Umbilical cord (tissue), 2 donors: ENCODE results near the gene ZNF22. TPM values are rescaled to one million over a fixed set of nuclear protein-coding genes. Genes with fewer than 3 reads are reported as not detected.

ENCODE experiments used
- DNase-seq: peaks from one replicate; pipeline ENCODE4 v3.0.0-alpha.2; 2015; ENCODE audit warnings: low spot score
- total RNA-seq: library from RNA; depleted of rRNA; stranded (reverse); fragments of >200 nt; gene quantifications from one replicate; pipeline ENCODE4 v1.2.3, GENCODE V29; 2014; ENCODE audit warnings: low replicate concordance; ENCODE audit not compliant: insufficient read depth

The ZNF22 gene
- total RNA-seq, 1 donor from 2014 or later, result 25.5 TPM

DNA sequence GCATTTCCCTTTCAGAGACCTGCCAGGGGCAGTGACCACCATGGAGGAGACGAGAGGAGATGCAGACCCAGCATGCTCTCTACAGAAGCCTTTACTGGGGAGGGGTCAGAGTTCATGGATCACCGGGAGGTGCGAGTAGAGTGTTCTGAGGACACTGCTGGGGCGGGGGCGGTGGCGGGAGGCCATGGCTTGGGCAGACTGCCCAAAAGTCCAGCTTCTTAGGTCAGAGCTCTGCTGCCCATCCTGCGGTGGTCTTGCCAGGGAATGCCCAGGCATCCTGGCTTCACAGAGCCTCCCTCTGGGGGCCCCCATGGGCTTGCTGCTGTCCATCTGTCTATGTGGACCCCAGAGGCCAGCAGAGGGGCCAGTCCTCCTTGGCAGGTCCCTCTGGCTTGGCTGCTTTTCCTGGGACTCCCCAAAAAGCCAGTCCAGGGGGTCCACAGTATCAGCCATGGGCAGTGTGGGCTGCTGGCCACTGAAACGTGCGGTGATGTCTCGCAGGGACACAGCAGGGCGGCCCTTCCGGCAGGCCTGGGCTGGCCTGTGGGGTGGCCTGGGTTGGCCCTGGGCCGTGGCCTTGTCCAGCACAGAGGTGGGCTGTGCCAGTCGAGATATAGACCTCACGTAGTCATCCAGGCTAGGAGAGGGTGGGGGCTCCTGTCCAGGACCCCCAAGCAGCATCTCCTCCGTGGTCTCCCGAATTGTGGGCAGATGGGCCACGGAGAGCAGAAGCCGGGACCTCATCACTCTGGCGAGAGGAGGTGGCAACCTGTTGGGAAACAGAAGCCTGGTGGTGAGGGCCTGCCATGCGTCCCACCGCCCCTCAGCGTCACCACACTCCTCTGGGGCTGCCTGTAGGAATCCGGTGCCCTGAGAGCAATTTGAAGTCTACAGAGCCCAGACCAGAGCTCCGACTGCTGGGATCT is 23.2 kb upstream of the ZNF22 start:
- DNase-seq, result no peak

DNA sequence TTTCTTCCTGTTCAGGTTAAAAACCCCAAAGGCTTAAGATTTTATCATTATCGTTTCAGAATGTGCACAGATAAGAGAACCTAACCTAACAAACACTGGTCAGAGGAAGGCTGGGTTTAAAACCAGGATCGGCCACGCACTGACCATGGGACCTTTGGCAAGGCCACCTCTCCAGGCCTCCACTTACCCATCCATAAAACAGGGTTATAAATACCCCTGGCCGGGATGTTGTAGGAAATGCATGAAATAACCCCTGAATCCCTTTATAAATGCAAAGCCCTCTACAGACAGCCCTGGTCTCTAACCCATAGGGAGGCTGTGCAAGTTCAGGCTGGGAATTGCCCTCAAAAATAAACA is 22.5 kb upstream of the ZNF22 start:
- no peak for DNase-seq

DNA sequence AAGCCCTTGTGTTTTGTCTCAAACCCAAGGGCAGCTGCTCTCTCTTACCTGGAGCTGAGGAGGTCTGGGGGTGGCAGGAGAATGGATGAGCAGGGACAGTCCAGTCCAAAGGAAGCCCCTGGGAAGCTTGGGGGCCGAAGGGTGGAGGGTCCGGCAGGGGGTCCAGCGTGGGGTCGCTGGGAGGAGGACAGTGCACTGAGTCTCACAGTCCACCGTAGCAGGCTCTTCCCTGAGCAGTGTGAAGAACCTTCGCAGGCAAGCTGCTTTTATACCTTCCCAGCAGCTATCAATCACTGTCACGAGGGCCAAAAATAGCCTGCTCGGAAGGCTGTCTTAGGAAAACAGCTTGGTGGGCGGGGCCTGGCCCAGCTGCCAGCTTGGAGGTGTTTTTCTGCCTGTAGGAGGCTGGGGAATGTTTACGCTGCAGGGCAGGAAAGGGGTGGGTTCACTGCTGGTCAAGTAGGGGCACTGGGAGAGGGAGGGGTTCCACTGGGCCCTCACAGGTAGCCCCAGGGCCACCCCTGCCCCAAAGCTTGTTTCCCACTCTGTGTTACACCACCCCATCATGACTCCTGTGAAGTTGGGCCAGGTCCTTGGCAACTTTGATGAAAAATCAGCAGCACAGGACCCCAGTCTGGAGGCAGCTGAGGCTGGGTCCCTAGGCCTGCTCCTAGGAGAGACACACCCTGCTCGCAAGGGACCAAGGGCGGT is 22.0 kb upstream of the ZNF22 start, which contains the start of gene DEPP1:
Gene DEPP1 (minus strand): TSS at position 240 of the 711 bp plus-strand sequence. CDS start 779 bp downstream, outside the sequence.
- DNase-seq, result peak; percentile 92

DNA sequence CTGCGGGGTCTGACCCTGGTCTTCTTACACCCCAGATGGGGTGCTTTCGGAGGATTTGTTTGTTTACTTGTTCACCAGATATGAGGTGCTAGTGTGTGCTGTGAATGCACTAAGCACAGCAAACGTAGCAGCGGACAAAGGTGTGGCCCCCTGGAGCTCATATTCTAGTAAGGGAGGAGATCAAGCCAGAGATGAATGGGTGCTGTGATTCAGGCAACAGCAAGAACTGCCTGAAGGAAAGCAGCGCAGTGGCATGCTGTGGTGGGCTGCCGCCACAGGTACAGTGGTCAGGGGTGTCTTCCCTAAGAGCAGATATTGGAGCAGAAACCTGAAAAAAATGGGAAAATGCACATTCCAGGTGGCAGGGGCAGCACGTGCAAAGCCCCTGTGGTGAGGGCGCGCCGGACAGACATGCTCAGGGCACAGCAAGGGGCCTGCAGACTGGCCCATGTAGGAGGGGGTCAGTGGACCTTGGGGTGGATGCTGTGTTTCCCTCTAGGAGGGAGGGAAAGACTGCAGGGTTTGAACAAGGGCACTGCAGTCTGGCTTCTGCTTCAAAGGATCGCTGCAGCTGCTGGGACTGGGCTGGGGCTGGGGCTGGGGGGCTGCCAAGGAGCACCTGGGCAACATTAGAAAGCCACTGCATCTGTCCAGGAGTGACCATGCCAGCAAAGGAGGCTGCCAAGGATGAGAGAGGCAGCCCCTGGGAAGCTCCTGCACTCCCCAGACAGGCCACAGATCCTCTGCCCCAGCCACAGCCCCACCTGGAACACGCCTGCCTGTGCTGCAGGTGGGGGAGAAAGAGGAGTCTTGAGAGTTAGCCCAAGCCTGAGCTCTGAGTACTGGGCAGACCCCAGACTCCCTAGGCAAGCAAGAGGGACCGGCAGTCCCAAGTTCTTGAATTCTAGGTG is 21.2 kb upstream of the ZNF22 start:
- no peak for DNase-seq

DNA sequence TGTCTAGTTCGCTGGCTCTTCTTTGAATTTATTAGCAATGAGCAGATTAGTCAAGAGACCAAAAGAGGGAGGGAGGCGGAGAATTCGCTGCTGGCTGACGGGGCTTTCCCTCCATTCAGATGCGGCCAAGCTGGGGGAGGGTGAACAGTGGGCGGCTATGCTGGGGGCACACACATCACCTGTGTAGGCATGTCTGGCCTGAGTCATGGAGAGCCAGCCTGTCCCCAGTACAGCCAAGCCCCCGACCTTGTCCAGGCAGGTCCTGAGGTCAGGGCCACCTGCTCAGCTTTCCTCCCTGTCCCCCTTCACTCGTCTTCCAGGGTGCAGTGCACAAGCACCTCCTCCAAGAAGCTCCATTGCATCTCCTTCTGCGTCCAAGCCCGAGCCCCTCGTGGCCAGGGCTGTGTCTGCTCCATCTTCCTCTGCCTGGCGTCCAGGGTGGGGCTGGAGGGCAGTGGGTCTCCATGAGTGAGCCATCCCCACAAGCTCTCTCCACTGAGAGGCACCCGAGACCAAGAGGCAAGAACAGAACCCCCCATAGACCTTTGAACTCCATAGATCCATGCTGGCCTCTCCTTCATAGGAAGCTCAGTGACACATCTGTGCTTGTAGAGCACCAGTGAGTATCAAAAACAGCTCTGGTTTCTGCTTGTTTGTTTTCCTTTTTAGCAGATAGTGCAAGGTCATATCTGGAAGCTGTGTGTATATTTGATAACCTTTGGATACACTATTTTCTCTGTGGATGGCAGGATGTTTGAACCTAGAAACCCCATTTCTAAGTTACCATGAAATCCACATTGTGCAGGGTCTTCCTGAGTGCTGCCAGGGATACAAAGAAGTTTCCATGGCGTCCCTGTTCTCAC is 20.2 kb upstream of the ZNF22 start:
- no peak for DNase-seq

DNA sequence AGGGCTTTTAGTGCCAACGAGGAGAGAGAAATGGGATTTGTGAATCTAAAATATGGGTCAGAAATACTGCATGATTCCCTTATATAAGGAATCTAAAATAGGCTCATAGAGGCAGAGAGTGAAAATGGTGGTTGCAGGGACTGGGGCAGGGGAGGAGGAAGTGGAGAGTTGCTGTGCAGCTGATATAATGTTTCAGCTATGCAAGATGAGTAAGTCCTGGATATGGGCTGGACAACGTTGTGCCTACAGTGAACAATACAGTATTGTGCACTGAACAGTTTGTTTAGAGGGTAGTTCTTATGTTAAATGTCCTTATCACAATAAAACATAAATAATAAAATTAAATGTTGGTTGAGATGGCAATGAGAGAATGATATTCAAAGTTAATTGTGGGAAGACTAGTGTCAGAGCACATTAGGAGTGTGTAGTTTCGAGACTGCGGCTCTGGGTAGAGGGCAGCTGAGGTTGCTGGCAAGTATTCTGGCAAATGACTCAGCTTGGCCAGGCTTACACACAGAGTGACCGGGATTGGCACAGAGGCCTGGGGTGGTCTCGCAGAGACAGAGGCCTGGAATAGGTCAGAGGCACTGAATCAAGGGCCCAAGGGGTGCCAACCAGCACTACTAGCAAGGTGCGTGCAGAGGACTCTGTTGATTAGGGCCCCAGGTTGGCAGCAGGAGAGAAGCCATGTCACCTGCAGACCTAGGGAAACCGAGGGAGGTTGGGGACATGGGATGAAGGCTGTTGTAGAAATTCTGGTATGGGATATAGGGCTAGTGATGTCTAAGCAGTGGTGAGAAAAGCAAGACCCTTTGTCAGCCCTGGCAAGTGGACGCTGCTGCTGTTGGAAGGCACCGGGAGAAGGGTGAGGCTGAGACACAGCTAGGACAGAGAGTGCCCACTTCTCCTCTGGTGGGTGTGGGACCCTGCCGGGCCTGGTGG is 19.3 kb upstream of the ZNF22 start:
- DNase-seq, result peak; percentile 86

DNA sequence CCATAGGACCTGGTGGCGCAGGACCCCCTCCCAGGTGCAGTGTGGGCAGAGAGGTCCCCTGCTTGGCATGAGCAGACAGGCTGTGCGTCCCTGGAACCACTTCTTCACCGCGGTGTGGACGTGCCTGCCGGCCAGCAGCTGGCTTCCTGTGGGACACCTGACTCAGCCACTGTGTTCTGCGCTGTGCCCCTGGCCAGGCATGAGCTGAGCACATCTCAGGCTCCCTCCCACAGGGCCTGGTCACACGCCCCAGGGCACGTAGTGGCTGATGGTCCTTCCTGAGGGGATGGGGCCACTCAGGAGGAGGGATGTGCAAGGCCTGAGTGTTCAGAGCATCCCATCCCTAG is 18.6 kb upstream of the ZNF22 start:
- no peak for DNase-seq

DNA sequence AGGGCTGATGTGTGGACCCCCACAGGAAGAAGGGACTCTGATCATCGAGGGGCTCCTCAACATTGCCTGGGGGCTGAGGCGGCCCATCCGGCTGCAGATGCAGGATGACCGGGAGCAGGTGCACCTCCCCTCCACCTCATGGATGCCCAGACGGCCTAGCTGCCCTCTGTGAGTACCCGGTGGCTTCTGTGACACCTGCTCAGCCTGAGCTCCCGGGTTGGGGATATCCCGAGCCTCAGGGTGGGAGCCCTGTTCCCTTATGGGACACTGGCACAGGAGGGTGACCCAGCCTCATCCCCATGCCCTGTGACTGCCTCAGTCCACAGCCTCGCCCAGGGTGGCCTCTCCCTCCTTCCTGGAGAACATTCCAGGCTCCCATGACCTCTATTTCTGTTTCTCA is 18.2 kb upstream of the ZNF22 start:
- DNase-seq, result no peak

DNA sequence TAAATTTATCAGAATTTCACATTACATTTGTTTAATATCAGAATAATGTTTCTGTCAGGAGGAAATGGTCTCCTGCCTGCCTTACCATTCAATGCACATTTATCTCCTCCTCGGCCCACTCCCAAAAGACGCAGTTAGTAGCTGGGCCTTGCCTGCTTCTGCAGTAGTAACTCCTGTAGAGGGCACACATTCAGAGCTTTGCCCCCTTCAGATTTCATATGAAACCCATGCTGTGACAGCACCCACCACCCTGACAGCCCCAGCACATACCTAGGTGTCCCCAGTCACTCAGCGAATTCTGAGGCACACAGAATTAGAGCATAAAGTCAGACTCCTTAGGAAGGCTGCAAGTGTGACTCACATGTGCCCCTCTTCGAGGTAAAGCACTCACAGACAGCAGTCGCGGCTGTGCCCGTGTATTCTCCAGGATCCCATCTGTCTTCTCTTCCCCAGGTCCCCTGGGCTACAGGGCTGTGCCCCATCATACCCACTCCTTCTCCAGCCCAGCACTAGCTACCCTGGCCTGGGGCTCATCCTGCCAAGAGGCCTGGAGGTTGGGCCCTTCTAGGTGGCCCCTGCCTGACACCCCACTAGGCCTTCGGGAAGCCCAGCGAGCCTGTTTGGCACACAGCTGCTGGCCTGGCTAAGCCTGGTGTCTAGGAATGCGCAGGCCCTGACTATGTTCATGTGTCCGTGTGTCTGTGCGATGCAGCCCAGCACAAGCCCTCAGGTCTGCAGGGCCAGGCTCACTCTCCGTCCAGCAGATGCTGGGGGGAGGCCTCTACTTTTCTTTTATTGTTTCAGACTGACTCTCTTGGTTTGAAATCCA is 17.4 kb upstream of the ZNF22 start:
- DNase-seq, result no peak

DNA sequence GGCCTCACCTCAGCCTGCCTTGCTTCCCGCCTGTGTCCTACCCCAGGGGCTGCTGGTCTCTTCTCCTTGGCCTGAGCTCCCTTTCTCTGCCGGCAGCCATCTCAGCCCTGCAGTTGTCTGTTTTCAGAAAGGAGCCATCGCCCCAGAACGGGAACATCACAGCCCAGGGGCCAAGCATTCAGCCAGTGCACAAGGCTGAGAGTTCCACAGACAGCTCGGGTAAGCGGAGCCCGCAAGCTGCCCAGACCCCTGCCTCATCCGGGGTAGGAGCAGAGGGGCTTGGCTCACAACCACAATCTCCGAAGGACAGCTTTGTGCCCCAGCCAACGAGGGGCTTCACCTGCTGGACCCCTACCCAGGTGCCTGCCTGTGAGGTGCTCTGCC is 16.8 kb upstream of the ZNF22 start:
- DNase-seq, result no peak

DNA sequence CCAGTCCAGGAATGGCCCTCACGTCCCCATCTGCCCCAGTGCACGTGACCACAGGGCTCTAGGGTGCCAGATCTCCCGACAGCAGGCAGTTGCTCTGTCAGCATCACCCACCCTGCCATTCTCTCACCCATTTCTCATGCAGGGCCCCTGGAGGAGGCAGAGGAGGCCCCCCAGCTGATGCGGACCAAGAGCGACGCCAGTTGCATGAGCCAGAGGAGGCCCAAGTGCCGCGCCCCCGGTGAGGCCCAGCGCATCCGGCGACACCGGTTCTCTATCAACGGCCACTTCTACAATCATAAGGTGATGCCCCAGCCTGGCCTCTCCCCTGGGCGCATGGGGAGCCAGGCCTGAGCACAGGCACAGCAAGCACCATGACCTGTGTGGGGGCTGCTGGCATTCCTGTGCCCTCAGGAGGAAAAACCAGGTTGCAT is 16.0 kb upstream of the ZNF22 start:
- no peak for DNase-seq

DNA sequence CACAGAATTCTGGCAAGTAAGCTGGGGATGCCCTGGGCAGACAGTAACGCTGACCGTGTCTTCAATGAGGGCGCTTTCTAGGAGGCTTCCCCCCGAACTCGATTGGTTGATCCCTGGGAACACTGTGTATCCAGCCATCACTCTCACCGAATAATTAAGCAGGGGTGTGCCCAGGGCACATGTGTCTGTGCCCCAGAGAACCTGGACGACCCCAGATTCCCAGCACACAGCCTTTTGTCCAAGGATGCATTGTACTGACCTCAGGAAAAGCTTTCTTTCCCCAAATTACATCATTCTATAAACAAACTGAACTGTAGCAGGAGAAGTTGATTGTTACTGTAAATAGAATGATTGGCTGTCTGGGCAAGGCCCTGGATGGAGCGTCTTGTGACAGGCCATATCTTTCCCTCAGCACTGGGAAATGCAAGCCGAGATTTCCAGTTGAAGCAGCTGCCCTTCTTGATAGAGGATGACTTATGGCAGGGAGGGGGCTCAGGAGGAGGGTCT is 15.5 kb upstream of the ZNF22 start:
- DNase-seq, result no peak

DNA sequence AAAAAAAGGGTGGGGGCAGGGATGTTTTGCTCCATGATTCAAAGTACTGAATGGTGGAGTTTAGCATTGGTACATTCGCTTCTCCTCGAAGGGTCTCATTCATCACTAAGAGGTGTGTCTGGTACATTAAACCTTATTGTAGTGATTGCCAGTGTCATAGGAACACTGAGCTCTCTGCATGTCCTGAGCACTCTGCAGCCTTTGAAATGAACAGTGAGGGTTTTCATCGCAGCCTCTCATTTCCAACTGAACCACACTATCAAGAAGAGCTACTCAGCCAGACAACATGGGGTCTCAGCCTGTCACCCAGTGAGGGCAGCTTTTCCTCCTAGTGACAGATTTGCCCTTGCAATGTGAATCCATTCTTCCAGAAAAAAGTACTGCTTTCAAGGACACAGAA is 14.5 kb upstream of the ZNF22 start:
- DNase-seq, result no peak

DNA sequence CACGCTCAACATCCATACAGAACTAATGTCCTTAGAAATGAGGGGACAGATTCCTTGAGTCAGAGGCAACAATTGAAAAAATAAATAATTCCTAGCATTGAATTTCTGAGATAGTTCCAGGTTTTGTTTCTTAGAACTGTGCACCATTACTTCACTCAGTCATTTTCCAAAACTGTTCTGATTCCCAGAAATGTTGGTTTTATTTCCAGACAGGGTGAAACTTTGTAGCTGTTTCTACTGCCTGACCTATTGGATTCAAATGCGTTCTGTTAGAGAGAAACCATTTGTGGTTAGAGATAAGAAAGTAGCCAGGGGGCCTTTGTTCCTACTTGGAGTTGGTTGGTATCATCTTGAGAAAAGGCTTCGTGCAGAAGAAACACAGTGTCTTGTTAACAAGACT is 14.1 kb upstream of the ZNF22 start:
- DNase-seq, result no peak

DNA sequence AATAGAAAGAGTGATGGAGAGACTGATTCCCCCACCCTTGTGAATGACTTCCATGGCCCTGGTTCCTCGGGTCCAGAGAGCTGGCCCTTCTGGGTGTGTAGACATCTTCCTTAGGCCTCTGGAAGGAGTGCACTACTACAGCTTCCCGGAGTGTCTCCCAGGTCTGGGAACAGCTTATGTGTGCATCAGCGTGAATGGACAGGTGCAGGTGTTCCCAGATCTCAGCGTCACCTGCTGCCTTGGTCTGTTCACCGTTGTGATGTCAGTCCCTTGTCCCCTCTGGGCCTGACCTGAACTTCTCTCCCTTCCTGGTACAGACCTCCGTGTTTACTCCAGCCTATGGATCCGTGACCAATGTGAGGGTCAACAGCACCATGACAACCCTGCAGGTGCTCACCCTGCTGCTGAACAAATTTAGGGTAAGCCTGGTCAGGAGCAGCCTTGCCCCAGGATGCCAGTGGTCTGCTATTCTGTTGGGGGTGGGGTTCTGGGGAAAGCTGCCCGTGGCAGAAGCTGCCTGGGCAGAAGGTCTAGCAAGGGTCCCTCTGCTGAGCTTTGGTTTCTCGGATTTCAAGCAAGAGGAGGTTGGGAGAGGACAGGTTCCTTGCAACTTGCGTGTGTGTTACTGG is 11.7 kb upstream of the ZNF22 start:
- no peak for DNase-seq

DNA sequence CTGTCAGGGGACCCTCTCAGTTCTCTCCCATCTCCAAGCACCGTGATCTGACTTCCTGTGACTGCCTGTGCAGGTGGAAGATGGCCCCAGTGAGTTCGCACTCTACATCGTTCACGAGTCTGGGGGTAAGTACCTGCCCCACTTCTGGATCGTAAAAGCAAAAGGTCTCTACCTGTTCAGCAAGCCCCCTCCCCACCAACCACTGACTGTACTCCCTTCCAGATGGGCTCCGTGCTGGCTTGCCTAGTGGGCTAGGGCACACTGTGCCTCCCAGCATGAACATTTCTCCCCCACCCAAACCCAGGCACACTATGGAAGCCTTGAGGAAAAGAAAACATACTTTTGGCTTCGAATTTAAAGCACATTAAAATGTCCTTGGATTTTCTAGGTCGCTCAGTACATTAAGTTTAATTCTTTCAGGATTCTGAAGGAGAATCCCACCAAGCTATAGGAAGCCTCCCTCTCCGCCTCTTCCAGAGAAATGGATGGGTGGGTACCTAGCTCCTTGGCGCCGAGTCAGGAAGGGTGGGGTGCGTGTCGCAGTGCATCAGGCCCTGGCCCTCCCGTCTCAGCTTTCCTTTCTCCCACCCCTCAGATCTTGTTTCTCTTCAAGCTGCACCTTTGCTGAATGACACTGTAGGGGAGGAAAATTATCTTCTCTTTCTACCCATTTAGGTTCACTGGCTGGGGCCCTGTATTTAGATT is 11.0 kb upstream of the ZNF22 start:
- DNase-seq, result no peak

DNA sequence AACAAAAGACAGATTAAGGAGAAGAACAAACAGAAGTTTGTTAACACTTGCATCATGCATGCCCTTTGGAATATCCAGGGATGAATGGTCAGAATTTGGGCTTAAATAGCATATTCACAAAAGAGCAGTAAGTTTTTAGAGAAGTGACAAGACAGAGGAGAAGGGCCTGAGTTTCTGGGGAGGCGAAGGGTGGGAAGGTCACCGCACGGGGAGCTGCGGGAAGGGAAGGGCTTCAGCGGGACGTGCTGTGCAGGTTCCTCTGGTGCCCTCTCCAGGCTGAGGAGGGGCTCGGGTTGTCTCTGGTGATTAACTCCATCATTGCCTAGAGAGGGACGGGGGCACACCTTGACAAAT is 10.4 kb upstream of the ZNF22 start:
- no peak for DNase-seq

DNA sequence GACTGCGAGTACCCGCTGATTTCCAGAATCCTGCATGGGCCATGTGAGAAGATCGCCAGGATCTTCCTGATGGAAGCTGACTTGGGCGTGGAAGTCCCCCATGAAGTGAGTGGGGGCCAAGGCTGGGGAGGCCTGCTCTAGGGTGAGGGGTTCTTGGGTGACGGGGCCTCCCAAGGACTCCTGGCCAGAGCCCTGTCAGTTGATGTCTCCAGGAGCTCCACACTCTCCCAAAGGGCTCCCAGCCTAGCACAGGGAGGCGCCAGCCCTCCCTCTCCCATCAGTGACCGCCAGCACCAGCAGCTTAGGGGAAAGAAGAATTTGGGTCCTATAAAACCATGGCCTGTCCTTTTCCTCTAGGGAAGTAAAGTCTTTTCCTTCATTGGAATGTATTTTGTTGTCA is 9.8 kb upstream of the ZNF22 start:
- DNase-seq, result no peak
